Prostate gland (tissue), 2 donors: ENCODE data around the gene GLIS1. TPM values are rescaled to one million over a fixed set of nuclear protein-coding genes. Genes with fewer than 3 reads are reported as not detected.

Source experiments
- DNase-seq: peaks from one replicate; pipeline ENCODE4 v3.0.0-alpha.2; 2019; ENCODE audit warnings: low spot score
- H3K27ac ChIP-seq, 2 donors: fragments of 200-600 bp; sonication (generic); 2 replicates each; pipeline ENCODE4 v1.5.1; 2017 to 2019
- H3K27me3 ChIP-seq: fragments of 200-600 bp; sonication (generic); replicated peaks from 2 replicates; pipeline ENCODE4 v1.5.1; 2019; ENCODE audit not compliant: insufficient read depth
- H3K36me3 ChIP-seq, 2 donors: fragments of 200-600 bp; sonication (generic); 1 replicate in 1 of 2; 2 replicates in 1 of 2; pipeline versions ENCODE4 v1.5.1 to v1.8.1; 2017 to 2019
- H3K4me1 ChIP-seq: fragments of 200-600 bp; sonication (generic); replicated peaks from 2 replicates; pipeline ENCODE4 v1.5.1; 2019
- H3K4me3 ChIP-seq, 2 donors: fragments of 200-600 bp; sonication (generic); 2 replicates each; pipeline ENCODE4 v1.5.1; 2017 to 2019
- H3K9me3 ChIP-seq: fragments of 200-600 bp; sonication (generic); 2 replicates; pipeline ENCODE4 v1.5.1; 2017
- POLR2A ChIP-seq: fragments of 450-650 bp; IDR thresholded peaks from one replicate; pipeline ENCODE4 v1.6.1; 2016; ENCODE audit warnings: antibody characterized with exemption, mild to moderate bottlenecking
- POLR2AphosphoS5 ChIP-seq: sonication (generic); formaldehyde crosslinking; IDR thresholded peaks from one replicate; pipeline ENCODE4 v1.6.1; 2017; ENCODE audit warnings: antibody characterized with exemption
- WGBS: methylation state at CpG from one replicate; pipeline ENCODE4 v1.1.5; 2018; 5-methylcytosine and 5-hydroxymethylcytosine counted together
- intact Hi-C: fragments of 100-400 bp; cut with DNase I; formaldehyde crosslinking; loops from one replicate; pipeline ENCODE4 v1.14.2; 2022
- total RNA-seq, 2 donors: library from RNA; depleted of rRNA; stranded (reverse); fragments of >200 nt; gene quantifications; one replicate each; pipeline ENCODE4 v1.1.0, GENCODE V29; 2016
- TF ChIP-seq, protein P1 (sequence below), 4 experiments: fragments of 200-600 bp in 2 of 4; fragments of 450-650 bp in 2 of 4; sonication (generic) in 2 of 4; IDR thresholded peaks; 1 replicate in 3 of 4; 2 replicates in 1 of 4; pipeline ENCODE4 v1.5.1; 2016 to 2019; ENCODE audit warnings: antibody characterized with exemption in 4 of 4, mild to moderate bottlenecking in 2 of 4, moderate library complexity in 2 of 4

Gene GLIS1
- total RNA-seq, 2 donors from 2014 or later: 1.1 to 8.1 TPM

DNA sequence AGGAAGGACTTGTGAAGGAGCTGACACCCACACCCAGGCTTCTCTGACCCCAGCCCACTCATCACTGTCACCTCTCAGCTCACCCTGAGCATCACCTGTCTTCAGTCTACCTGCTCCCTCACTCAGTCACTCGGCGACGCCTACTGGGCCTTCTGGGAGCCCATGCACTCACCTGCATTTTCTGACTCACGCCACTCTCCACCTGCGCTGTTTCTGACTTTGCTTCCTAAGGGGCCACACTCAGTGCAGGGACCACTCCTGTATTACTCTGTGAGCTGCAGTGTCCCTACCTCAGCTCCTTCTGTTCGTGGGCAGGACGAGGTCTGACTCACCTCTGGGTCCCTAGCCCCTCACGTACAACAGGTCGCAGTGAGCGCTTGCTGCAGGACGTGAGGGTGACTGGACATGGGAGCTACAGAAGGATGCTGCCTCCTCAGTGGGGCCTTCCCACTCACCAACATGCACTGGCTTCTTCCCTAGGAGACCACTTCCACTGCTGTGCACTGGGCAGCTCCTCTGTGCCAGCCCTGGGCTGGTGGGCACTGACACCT lies 102.3 kb downstream of the GLIS1 start:
- Histone ChIP-seq H3K27me3 (no peaks in the 10 kb centered on the region), H3K27ac (no peak overlapping the region), H3K9me3 (no peaks in the 10 kb centered on the region), H3K4me1 (no peaks in the 10 kb centered on the region), H3K36me3 (no peaks in the 10 kb centered on the region), H3K4me3 (no peak overlapping the region)
- no peak for DNase-seq
- TF ChIP-seq, protein P1, sequence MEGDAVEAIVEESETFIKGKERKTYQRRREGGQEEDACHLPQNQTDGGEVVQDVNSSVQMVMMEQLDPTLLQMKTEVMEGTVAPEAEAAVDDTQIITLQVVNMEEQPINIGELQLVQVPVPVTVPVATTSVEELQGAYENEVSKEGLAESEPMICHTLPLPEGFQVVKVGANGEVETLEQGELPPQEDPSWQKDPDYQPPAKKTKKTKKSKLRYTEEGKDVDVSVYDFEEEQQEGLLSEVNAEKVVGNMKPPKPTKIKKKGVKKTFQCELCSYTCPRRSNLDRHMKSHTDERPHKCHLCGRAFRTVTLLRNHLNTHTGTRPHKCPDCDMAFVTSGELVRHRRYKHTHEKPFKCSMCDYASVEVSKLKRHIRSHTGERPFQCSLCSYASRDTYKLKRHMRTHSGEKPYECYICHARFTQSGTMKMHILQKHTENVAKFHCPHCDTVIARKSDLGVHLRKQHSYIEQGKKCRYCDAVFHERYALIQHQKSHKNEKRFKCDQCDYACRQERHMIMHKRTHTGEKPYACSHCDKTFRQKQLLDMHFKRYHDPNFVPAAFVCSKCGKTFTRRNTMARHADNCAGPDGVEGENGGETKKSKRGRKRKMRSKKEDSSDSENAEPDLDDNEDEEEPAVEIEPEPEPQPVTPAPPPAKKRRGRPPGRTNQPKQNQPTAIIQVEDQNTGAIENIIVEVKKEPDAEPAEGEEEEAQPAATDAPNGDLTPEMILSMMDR (IDR thresholded peaks at IDR 0.05): no peak
- TF ChIP-seq POLR2AphosphoS5: no peak
- TF ChIP-seq POLR2A: no peak
- 95% methylated on average over 9 of the region's 11 CpGs for WGBS
- intact Hi-C loops: no loop called here

DNA sequence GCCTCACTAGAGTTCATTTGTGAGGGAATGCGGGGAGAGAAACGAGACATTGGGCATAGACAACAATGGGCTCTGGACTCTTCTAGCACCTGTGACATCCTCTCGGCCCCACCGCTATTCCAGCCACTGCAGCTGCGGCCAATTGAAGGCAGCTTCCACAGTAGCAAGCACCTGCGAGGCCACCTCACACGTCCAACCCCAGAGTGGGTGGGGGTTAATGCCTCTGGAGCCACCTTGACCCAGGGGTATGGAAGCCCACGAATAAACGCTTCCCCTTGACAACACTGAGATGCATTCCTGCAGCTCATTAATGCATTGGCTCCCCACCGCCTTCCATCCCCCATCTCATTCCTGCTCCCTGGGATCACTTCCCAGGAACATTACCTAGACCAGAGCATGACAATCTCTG lies 104.4 kb downstream of the GLIS1 start:
- Histone ChIP-seq H3K4me1 (no peaks in the 10 kb centered on the region), H3K27ac (no peak overlapping the region), H3K36me3 (no peaks in the 10 kb centered on the region), H3K27me3 (no peaks in the 10 kb centered on the region), H3K9me3 (no peaks in the 10 kb centered on the region), H3K4me3 (no peak overlapping the region)
- TF ChIP-seq POLR2AphosphoS5: no peak
- TF ChIP-seq, protein P1 (IDR thresholded peaks at IDR 0.05): no peak
- no peak for TF ChIP-seq POLR2A
- WGBS: 91% methylated on average over 10 of the region's 10 CpGs
- intact Hi-C loops: loop anchor here (5.0 kb wide), 2 partner anchors 43 to 147 kb away; no protein-coding TSS in a partner anchor
- DNase-seq: no peak

DNA sequence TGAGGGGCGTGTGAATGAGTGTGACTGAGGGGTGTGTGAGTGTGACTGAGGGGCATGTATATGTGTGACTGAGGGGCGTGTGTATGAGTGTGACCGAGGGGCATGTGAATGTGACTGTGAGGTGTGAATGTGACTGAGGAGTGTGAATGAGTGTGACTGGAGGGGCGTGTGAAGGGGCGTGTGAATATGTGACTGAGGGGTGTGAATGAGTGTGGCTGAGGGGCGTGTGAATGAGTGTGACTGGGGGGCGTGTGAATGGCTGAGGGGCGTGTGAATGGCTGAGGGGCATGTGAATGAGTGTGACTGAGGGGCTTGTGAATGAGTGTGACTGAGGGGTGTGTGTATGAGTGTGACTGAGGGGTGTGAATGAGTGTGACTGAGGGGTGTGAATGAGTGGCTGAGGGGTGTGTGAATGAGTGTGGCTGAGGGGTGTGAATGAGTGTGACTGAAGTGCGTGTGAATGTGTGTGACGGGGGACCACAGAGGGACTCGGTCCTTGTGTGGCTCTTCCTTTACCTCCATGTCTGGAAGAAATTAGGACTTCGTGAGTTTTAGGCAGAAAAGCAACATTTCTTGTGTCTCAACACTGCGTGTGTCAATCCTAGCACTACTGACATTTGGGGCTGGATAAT lies 105.8 kb downstream of the GLIS1 start:
- TF ChIP-seq, protein P1 (IDR thresholded peaks at IDR 0.05): no peak
- TF ChIP-seq POLR2AphosphoS5 (no peak), POLR2A (no peak)
- Histone ChIP-seq H3K36me3 (no peaks in the 10 kb centered on the region), H3K4me3 (no peak overlapping the region), H3K4me1 (no peaks in the 10 kb centered on the region), H3K27ac (no peak overlapping the region), H3K27me3 (no peaks in the 10 kb centered on the region), H3K9me3 (no peaks in the 10 kb centered on the region)
- no peak for DNase-seq
- intact Hi-C loops: loop anchor here (5.0 kb wide), 2 partner anchors 44 to 146 kb away; no protein-coding TSS in a partner anchor
- 88% methylated on average over 13 of the region's 13 CpGs for WGBS

DNA sequence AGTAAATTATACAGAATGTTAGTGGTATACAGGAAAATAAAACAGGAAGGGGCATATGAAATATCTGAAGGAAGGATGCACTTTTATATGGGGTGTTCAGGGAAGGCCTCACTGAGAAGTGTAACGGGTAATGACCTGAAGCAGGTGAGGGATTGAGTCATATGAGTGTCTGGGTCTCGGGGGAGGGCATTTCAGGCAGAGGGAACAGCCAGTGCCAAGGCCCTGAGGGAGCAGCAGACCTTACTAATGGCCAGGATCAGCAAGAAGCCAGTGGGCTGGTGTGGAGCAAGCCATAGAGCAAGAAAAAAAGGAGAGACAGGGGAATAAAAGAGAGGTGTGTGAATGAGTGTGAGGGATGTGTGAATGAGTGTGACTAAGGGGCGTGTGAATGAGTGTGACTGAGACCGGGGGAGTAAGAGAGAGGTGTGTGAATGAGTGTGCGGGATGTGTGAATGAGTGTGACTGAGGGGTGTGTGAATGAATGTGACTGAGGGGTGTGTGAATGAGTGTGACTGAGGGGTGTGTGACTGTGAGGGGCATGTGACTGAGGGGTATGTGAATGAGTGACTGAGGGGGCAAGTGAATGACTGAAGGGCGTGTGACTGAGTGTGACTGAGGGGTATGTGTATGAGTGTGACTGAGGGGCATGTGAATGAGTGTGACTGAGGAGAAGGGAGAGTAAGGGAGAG lies 107.2 kb downstream of the GLIS1 start:
- TF ChIP-seq, protein P1 (IDR thresholded peaks at IDR 0.05): no peak
- TF ChIP-seq POLR2AphosphoS5 (no peak), POLR2A (no peak)
- 89% methylated on average over 6 of the region's 6 CpGs for WGBS
- Histone ChIP-seq H3K4me3 (no peak overlapping the region), H3K4me1 (no peaks in the 10 kb centered on the region), H3K27ac (no peak overlapping the region), H3K27me3 (no peaks in the 10 kb centered on the region), H3K9me3 (no peaks in the 10 kb centered on the region), H3K36me3 (no peaks in the 10 kb centered on the region)
- intact Hi-C loops: loop anchor here (5.0 kb wide), 2 partner anchors 46 to 144 kb away; no protein-coding TSS in a partner anchor
- no peak for DNase-seq
